ENCODE measurements around the gene STX16.

STX16 gene

GRCh38 chr20:58675641-58676040 lies 24.6 kb downstream of the STX16 start:
- DNase-seq (ENCODE audit: low read depth), result no peak

GRCh38 chr20:58676161-58676560 lies 25.1 kb downstream of the STX16 start:
- no peak for DNase-seq (ENCODE audit: low read depth)

- DNase-seq (ENCODE audit: low read depth), result no peak
These were observed 26.1 kb downstream of the STX16 start for GRCh38 chr20:58677079-58677604.

GRCh38 chr20:58677808-58678207 lies 26.7 kb downstream of the STX16 start:
- no peak for DNase-seq (ENCODE audit: low read depth)

- DNase-seq (ENCODE audit: low read depth), result no peak
These were observed 27.7 kb downstream of the STX16 start for GRCh38 chr20:58678806-58679205.

GRCh38 chr20:58682656-58683531 lies 31.8 kb downstream of the STX16 start:
- no peak for DNase-seq (ENCODE audit: low read depth)

- no peak for DNase-seq (ENCODE audit: low read depth)
These were observed 33.2 kb downstream of the STX16 start for GRCh38 chr20:58684291-58684690.

GRCh38 chr20:58685988-58686387 lies 34.9 kb downstream of the STX16 start:
- no peak for DNase-seq (ENCODE audit: low read depth)

GRCh38 chr20:58688414-58688813 lies 37.3 kb downstream of the STX16 start:
- no peak for DNase-seq (ENCODE audit: low read depth)

GRCh38 chr20:58688840-58689239 lies 37.8 kb downstream of the STX16 start:
- DNase-seq (ENCODE audit: low read depth), result no peak

GRCh38 chr20:58690396-58691135 lies 39.5 kb downstream of the STX16 start:
- peak; percentile 33 for DNase-seq (ENCODE audit: low read depth)

GRCh38 chr20:58691773-58692578 lies 40.9 kb downstream of the STX16 start:
- DNase-seq (ENCODE audit: low read depth), result no peak

GRCh38 chr20:58692579-58693225 lies 41.6 kb downstream of the STX16 start, which contains the start of gene NPEPL1:
TSS of gene NPEPL1 (plus strand) at chr20:58692800. CDS start at chr20:58692901, 101 bp downstream.
- DNase-seq (ENCODE audit: low read depth), result peak; percentile 45

GRCh38 chr20:58693226-58694006 lies 42.3 kb downstream of the STX16 start:
- no peak for DNase-seq (ENCODE audit: low read depth)

- DNase-seq (ENCODE audit: low read depth), result no peak
These were observed 43.4 kb downstream of the STX16 start for GRCh38 chr20:58694241-58695083.

GRCh38 chr20:58695084-58695722 lies 44.1 kb downstream of the STX16 start:
- DNase-seq (ENCODE audit: low read depth), result no peak

- DNase-seq (ENCODE audit: low read depth), result no peak
These were observed 44.9 kb downstream of the STX16 start for GRCh38 chr20:58695895-58696375.

GRCh38 chr20:58696411-58696961 lies 45.4 kb downstream of the STX16 start:
- DNase-seq (ENCODE audit: low read depth), result no peak
